Panc1 (cell line): ENCODE measurements around the gene SYNCRIP. TPM values are rescaled to one million over a fixed set of nuclear protein-coding genes. Genes with fewer than 3 reads are reported as not detected.

ENCODE experiments used
- ATAC-seq: fragments of 200-7000 bp; cut with Tn5 transposase; 2 replicates; pipeline ENCODE4 v1.9.1; 2020; ENCODE audit warnings: mild to moderate bottlenecking, moderate library complexity
- BruUV-seq: library from RNA; stranded (reverse); fragments of 400-500 nt; replicated peaks from 2 replicates; lab custom pipeline; 2021; lab: Mats Ljungman, UMichigan
- CTCF ChIA-PET: fragments of 300-600 bp; sonication (Branson Sonifier 250); formaldehyde crosslinking; loops from one replicate; lab custom pipeline; 2022; ENCODE audit warnings: antibody characterized with exemption; lab: Charles Lee
- POLR2A ChIA-PET: fragments of 300-600 bp; sonication (Branson Sonifier 250); formaldehyde crosslinking; loops from one replicate; lab custom pipeline; 2022; ENCODE audit warnings: antibody characterized with exemption; lab: Charles Lee
- DNase-seq: peaks from one replicate; pipeline ENCODE4 v3.0.0-alpha.2; 2010; ENCODE audit warnings: low read depth, low spot score
- H3K27ac ChIP-seq: 2 replicates; pipeline ENCODE4 v1.5.1; 2011; ENCODE audit warnings: mild to moderate bottlenecking, low read length, inconsistent platforms
- H3K27me3 ChIP-seq: fragments of 200-500 bp; sonication (Bioruptor generic); 2 replicates; pipeline ENCODE4 v1.6.0; 2014; ENCODE audit warnings: low read length, inconsistent platforms; ENCODE audit not compliant: control insufficient read depth, insufficient read depth
- H3K36me3 ChIP-seq: fragments of 200-500 bp; sonication (Bioruptor generic); 2 replicates; pipeline ENCODE4 v1.5.1; 2014; ENCODE audit warnings: inconsistent platforms, mild to moderate bottlenecking, low read length, moderate library complexity; ENCODE audit not compliant: control insufficient read depth, insufficient read depth
- H3K4me1 ChIP-seq: 2 replicates; pipeline ENCODE4 v1.5.1; 2011; ENCODE audit warnings: inconsistent platforms, mild to moderate bottlenecking, low read length, moderate library complexity; ENCODE audit not compliant: control insufficient read depth, insufficient read depth
- H3K4me3 ChIP-seq, 2 experiments: 2 replicates each; pipeline ENCODE4 v1.5.1; 2011 to 2012; ENCODE audit warnings: low read depth in 2 of 2, low read length in 2 of 2, mild to moderate bottlenecking in 2 of 2, inconsistent platforms in 1 of 2, moderate library complexity in 1 of 2
- H3K9me3 ChIP-seq: fragments of 200-500 bp; sonication (Bioruptor generic); 2 replicates; pipeline ENCODE4 v1.5.1; 2014; ENCODE audit warnings: low read depth, mild to moderate bottlenecking, inconsistent platforms, low read length, moderate library complexity; ENCODE audit not compliant: control insufficient read depth, insufficient read depth
- POLR2AphosphoS5 ChIP-seq: IDR thresholded peaks from 2 replicates; pipeline ENCODE4 v1.6.1; 2012; ENCODE audit warnings: mild to moderate bottlenecking, low read depth, low read length, moderate library complexity
- SIN3A ChIP-seq: IDR thresholded peaks from 2 replicates; pipeline ENCODE4 v1.6.1; 2012; ENCODE audit warnings: low read depth, mild to moderate bottlenecking, low read length, moderate library complexity, borderline replicate concordance; ENCODE audit not compliant: insufficient read depth
- TCF7L2 ChIP-seq: IDR thresholded peaks from 2 replicates; pipeline ENCODE4 v1.6.1; 2011; ENCODE audit warnings: mild to moderate bottlenecking, low read depth, low read length, inconsistent platforms
- in situ Hi-C: cut with HindIII; loops from 2 replicates; pipeline ENCODE4 v1.10.0; 2016; ENCODE audit warnings: low sequenced_read_pairs, low pct_unique_long_range_greater_than_20kb
- intact Hi-C: fragments of 100-400 bp; cut with micrococcal nuclease; formaldehyde crosslinking; loops from one replicate; pipeline ENCODE4 v1.10.0; 2022; ENCODE audit not compliant: unreplicated experiment
- total RNA-seq: library from RNA; stranded (reverse); gene quantifications from one replicate; pipeline ENCODE4 v1.2.1, GENCODE V29; 2021; ENCODE audit not compliant: unreplicated experiment
- TF ChIP-seq, protein P1 (sequence below), 2 experiments: IDR thresholded peaks; 2 replicates each; pipeline ENCODE4 v1.6.1; 2011 to 2012; ENCODE audit warnings: low read depth in 2 of 2, control low read depth in 1 of 2, low read length in 1 of 2, mild to moderate bottlenecking in 1 of 2, moderate library complexity in 1 of 2; ENCODE audit not compliant: insufficient read depth in 1 of 2
- TF ChIP-seq, protein P2 (sequence below): fragments of 450-650 bp; IDR thresholded peaks from 2 replicates; pipeline ENCODE4 v1.5.1; 2017; ENCODE audit warnings: mild to moderate bottlenecking

The SYNCRIP gene
- total RNA-seq, 1 experiment from 2014 or later = 141 TPM

DNA sequence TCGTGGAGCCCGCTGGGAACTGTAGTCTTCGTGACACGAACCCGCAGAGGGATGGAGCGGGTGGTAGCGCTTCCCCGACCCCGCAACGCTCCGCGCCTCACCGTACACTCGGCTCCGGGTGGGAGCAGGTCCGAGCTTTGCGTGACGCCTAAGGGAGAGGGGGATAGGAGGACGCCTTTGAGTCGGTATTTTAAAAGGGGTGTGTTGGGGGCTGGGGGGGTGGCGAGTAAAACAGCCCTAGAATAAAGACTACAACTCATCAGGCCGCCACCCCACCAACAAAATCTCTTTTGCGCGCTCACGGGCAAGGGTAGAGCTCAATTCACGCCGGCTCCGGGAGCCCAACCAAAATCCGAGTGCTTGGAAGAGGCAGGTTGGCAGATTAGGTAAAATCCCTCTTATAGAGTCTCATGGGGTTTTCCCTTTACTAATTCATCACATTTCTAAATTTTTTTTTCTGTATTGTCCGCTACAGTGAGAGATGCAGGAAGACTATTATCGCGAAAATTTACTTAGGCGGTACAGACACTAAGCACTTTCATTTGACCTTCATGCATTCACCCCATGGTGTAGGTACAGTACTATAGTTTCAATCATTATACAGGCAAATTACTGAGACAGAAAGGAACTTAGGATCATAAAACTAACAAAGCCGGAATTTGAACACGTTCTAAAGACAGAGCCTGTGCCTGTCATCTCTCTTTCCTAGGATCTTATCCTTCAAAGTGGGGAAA is 48.3 kb downstream of the SYNCRIP start:
- intact Hi-C loops = no loop called here
- in situ Hi-C loops = no loop called here
- POLR2A ChIA-PET = interaction anchor here (0.7 to 1.0 kb wide), 2 partner anchors 8 to 49 kb away, joined by 3 to 7 read pairs; no protein-coding TSS in a partner anchor
- H3K4me3 ChIP-seq = peak overlapping the region; percentile 90 to 97
- no peaks in the 10 kb centered on the region for H3K9me3 ChIP-seq
- no peaks in the 10 kb centered on the region; the same call in 1 of the 2 replicates for H3K36me3 ChIP-seq
- TF ChIP-seq SIN3A (no peak), TCF7L2 (peak; percentile 69; the same call in 1 of the 2 replicates)
- CTCF ChIA-PET = no interaction called here
- H3K27ac ChIP-seq = peak overlapping the region; percentile 97
- DNase-seq = no peak
- TSS peak; percentile 97 for BruUV-seq
- ATAC-seq = peak; percentile 38
- no peaks in the 10 kb centered on the region for H3K27me3 ChIP-seq
- H3K4me1 ChIP-seq = peaks cover 39% of the 10 kb centered on the region; the same call in 1 of the 2 replicates

DNA sequence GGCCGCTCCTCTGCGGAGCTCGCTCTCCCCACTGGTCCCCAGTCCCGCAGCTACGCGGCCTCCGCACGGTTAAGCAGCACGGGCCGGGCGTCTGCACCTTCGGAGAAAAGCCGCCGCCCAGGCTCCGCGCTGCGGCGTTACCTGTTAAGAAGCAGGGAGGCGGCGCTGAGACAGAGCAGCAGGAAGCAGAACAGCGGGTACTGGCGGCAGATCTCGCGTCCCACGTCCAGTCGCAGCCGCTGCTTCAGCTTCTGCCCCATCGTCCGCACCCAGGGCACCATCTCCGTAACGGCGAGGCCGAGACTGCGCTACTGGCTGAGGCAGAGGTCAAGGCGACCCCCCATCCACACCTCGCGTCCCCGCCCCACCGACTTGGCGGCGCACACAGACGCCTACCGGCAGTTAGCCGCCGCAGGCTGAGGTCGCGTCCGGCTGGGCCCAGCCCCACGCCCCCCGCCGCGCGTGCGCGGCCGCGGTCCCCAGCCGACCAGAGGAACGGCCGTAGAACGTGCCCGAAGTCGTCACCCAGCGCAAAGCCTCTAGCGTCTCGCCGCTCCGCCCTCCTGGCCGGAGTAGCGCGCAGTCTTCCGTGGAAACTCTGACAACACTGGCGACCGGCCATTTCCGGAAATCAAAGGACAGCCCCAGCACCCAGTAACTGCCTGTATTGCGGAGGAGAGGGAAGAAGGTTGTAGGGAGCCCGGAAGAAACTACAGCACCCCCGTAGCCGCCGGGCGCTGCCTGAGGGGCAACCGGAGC is 49.1 kb downstream of the SYNCRIP start, which contains the start of gene SNX14:
Gene SNX14, minus strand, starts transcription at position 421 of the 759 bp plus-strand sequence. Its CDS starts 140 bp downstream, at position 281.
- Histone ChIP-seq H3K36me3 (no peaks in the 10 kb centered on the region; the same call in 1 of the 2 replicates), H3K9me3 (no peaks in the 10 kb centered on the region), H3K4me1 (peaks cover 39% of the 10 kb centered on the region; the same call in 1 of the 2 replicates), H3K27ac (peak within 1 kb of the TSS; percentile 97), H3K27me3 (no peaks in the 10 kb centered on the region), H3K4me3 (peak within 1 kb of the TSS; percentile 90 to 97)
- TF ChIP-seq, protein P1, sequence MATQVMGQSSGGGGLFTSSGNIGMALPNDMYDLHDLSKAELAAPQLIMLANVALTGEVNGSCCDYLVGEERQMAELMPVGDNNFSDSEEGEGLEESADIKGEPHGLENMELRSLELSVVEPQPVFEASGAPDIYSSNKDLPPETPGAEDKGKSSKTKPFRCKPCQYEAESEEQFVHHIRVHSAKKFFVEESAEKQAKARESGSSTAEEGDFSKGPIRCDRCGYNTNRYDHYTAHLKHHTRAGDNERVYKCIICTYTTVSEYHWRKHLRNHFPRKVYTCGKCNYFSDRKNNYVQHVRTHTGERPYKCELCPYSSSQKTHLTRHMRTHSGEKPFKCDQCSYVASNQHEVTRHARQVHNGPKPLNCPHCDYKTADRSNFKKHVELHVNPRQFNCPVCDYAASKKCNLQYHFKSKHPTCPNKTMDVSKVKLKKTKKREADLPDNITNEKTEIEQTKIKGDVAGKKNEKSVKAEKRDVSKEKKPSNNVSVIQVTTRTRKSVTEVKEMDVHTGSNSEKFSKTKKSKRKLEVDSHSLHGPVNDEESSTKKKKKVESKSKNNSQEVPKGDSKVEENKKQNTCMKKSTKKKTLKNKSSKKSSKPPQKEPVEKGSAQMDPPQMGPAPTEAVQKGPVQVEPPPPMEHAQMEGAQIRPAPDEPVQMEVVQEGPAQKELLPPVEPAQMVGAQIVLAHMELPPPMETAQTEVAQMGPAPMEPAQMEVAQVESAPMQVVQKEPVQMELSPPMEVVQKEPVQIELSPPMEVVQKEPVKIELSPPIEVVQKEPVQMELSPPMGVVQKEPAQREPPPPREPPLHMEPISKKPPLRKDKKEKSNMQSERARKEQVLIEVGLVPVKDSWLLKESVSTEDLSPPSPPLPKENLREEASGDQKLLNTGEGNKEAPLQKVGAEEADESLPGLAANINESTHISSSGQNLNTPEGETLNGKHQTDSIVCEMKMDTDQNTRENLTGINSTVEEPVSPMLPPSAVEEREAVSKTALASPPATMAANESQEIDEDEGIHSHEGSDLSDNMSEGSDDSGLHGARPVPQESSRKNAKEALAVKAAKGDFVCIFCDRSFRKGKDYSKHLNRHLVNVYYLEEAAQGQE (IDR thresholded peaks at IDR 0.05; ENCODE audit: insufficient read depth in 1 of 2, low read depth in 2 of 2, low read length in 1 of 2) = no peak
- TF ChIP-seq TCF7L2 (peak; percentile 84; the same call in 1 of the 2 replicates), POLR2AphosphoS5 (peak; percentile 83), SIN3A (peak; percentile 91; the same call in 1 of the 2 replicates)
- TF ChIP-seq, protein P2, sequence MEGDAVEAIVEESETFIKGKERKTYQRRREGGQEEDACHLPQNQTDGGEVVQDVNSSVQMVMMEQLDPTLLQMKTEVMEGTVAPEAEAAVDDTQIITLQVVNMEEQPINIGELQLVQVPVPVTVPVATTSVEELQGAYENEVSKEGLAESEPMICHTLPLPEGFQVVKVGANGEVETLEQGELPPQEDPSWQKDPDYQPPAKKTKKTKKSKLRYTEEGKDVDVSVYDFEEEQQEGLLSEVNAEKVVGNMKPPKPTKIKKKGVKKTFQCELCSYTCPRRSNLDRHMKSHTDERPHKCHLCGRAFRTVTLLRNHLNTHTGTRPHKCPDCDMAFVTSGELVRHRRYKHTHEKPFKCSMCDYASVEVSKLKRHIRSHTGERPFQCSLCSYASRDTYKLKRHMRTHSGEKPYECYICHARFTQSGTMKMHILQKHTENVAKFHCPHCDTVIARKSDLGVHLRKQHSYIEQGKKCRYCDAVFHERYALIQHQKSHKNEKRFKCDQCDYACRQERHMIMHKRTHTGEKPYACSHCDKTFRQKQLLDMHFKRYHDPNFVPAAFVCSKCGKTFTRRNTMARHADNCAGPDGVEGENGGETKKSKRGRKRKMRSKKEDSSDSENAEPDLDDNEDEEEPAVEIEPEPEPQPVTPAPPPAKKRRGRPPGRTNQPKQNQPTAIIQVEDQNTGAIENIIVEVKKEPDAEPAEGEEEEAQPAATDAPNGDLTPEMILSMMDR = no peak
- DNase-seq = peak; percentile 76
- no TSS peak for BruUV-seq
- CTCF ChIA-PET = no interaction called here
- POLR2A ChIA-PET = interaction anchor here (0.7 to 1.1 kb wide), 3 partner anchors 50 to 1554 kb away, joined by 4 to 7 read pairs (median 6); no protein-coding TSS in a partner anchor
- ATAC-seq = peak; percentile 96
- in situ Hi-C loops = no loop called here
- intact Hi-C loops = no loop called here
